ENCODE measurements around the gene PHF20. TPM values are rescaled to one million over a fixed set of nuclear protein-coding genes. Genes with fewer than 3 reads are reported as not detected.
"Not testable (repeated sequence)": the region's sequence is repeated elsewhere in the genome, so short reads cannot be mapped to it uniquely, and the experiment has no call there.

The PHF20 gene
- total RNA-seq, 1 donor from 2014 or later: 44.6 TPM

- H3K27ac Mint-ChIP-seq (ENCODE audit: unreplicated experiment): no peak overlapping the region
- H3K27me3 Mint-ChIP-seq (ENCODE audit: low read depth): no peaks in the 10 kb centered on the region
- H3K36me3 Mint-ChIP-seq (ENCODE audit: low read depth): no peaks in the 10 kb centered on the region
- H3K4me3 Mint-ChIP-seq (ENCODE audit: unreplicated experiment): no peak overlapping the region
- no peak for DNase-seq (ENCODE audit: low spot score)
- H3K4me1 Mint-ChIP-seq (ENCODE audit: low read depth): no peaks in the 10 kb centered on the region
- TF ChIP-seq CTCF (IDR thresholded peaks at IDR 0.05): no peak
- no peaks in the 10 kb centered on the region for H3K9me3 Mint-ChIP-seq (ENCODE audit: low read depth)
These were observed 9.4 kb upstream of the PHF20 start for GRCh38 chr20:35762461-35762860.

GRCh38 chr20:35764936-35765335 lies 6.9 kb upstream of the PHF20 start:
- not testable (repeated sequence) for H3K27ac Mint-ChIP-seq (ENCODE audit: unreplicated experiment); H3K36me3 Mint-ChIP-seq (ENCODE audit: low read depth); H3K27me3 Mint-ChIP-seq (ENCODE audit: low read depth); H3K4me3 Mint-ChIP-seq (ENCODE audit: unreplicated experiment); H3K9me3 Mint-ChIP-seq (ENCODE audit: low read depth)
- peak; percentile 24 for DNase-seq (ENCODE audit: low spot score)
- H3K4me1 Mint-ChIP-seq (ENCODE audit: low read depth): peaks cover 19% of the 10 kb centered on the region

- no peaks in the 10 kb centered on the region for H3K9me3 Mint-ChIP-seq (ENCODE audit: low read depth)
- no peak overlapping the region for H3K27ac Mint-ChIP-seq (ENCODE audit: unreplicated experiment)
- no peak for TF ChIP-seq CTCF (IDR thresholded peaks at IDR 0.05)
- H3K27me3 Mint-ChIP-seq (ENCODE audit: low read depth): no peaks in the 10 kb centered on the region
- no peak overlapping the region for H3K4me3 Mint-ChIP-seq (ENCODE audit: unreplicated experiment)
- H3K36me3 Mint-ChIP-seq (ENCODE audit: low read depth): no peaks in the 10 kb centered on the region
- DNase-seq (ENCODE audit: low spot score): peak; percentile 10
- H3K4me1 Mint-ChIP-seq (ENCODE audit: low read depth): peaks cover 26% of the 10 kb centered on the region
These were observed 5.0 kb upstream of the PHF20 start for GRCh38 chr20:35766843-35767242.

- Mint-ChIP-seq H3K9me3 (ENCODE audit: low read depth) (no peaks in the 10 kb centered on the region), H3K27me3 (ENCODE audit: low read depth) (no peaks in the 10 kb centered on the region), H3K27ac (ENCODE audit: unreplicated experiment) (peak overlapping the region; percentile 78), H3K4me1 (ENCODE audit: low read depth) (peaks cover 30% of the 10 kb centered on the region), H3K36me3 (ENCODE audit: low read depth) (peaks cover 1% of the 10 kb centered on the region), H3K4me3 (ENCODE audit: unreplicated experiment) (no peak overlapping the region)
- no peak for TF ChIP-seq CTCF (IDR thresholded peaks at IDR 0.05)
- DNase-seq (ENCODE audit: low spot score): peak; percentile 51
These were observed 3.9 kb upstream of the PHF20 start for GRCh38 chr20:35767683-35768481.

GRCh38 chr20:35768731-35769664 lies 2.8 kb upstream of the PHF20 start:
- peak overlapping the region; percentile 93 for H3K27ac Mint-ChIP-seq (ENCODE audit: unreplicated experiment)
- no peaks in the 10 kb centered on the region for H3K9me3 Mint-ChIP-seq (ENCODE audit: low read depth)
- peaks cover 41% of the 10 kb centered on the region for H3K4me1 Mint-ChIP-seq (ENCODE audit: low read depth)
- no peak overlapping the region for H3K4me3 Mint-ChIP-seq (ENCODE audit: unreplicated experiment)
- no peak for TF ChIP-seq CTCF (IDR thresholded peaks at IDR 0.05)
- H3K36me3 Mint-ChIP-seq (ENCODE audit: low read depth): peaks cover 1% of the 10 kb centered on the region
- H3K27me3 Mint-ChIP-seq (ENCODE audit: low read depth): no peaks in the 10 kb centered on the region
- DNase-seq (ENCODE audit: low spot score): peak; percentile 59
